Muscle of back (tissue), 11 donors: Measurements from ENCODE around the gene GPR108. TPM values are rescaled to one million over a fixed set of nuclear protein-coding genes. Genes with fewer than 3 reads are reported as not detected.

Experiments
- DNase-seq, 3 donors: peaks; one replicate each; pipeline versions ENCODE4 v3.0.0 to v3.0.0-alpha.2; 2013
- polyA plus RNA-seq, 10 donors: library from polyadenylated mRNA; unstranded; fragments of 120-200 nt; gene quantifications; one replicate each; pipeline ENCODE4 v1.2.1, GENCODE V29; 2013; ENCODE audit not compliant: insufficient read length in 10 of 10

GPR108 gene
- polyA plus RNA-seq, 10 donors: 20.9 to 37.4 (median 27.2) TPM

DNA sequence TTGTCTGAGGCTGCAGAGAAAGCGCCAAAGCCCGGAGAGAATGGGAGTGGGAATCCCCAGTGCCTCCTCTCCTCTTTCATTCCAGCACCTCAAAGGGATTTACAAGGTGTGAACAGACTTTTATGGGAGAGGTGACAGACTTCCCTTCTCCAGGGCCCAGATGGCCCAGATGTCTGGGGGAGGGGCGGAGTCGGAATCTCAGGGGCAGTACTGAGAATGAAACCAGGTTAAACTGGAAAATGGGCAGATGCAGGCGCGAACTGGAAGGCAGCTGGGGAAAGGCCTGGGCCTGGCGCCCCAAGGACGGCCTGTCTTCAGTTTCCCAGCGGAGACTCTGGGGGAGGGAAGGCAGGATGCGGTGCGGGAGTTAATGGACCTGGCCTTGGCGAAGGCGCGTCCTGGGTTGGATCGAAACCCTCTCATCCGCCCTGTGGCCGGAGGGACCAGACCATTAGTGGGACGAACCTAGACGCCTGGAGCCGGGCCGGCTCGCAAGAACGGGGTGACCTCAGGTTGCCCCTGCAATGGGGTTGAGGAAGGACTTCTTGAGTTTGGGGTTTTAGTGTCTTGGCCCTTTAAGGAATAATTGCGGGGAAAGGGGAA is 1.5 kb upstream of the GPR108 start:
- DNase-seq: peak in 1 of 3 donors; percentile 46

GRCh38 chr19:6737873-6738786 is 750 bp upstream of the GPR108 start:
- DNase-seq: peak; percentile 75 to 88 (median 76)

- DNase-seq: no peak
These were observed 480 bp downstream of the GPR108 start for GRCh38 chr19:6736917-6737283.

DNA sequence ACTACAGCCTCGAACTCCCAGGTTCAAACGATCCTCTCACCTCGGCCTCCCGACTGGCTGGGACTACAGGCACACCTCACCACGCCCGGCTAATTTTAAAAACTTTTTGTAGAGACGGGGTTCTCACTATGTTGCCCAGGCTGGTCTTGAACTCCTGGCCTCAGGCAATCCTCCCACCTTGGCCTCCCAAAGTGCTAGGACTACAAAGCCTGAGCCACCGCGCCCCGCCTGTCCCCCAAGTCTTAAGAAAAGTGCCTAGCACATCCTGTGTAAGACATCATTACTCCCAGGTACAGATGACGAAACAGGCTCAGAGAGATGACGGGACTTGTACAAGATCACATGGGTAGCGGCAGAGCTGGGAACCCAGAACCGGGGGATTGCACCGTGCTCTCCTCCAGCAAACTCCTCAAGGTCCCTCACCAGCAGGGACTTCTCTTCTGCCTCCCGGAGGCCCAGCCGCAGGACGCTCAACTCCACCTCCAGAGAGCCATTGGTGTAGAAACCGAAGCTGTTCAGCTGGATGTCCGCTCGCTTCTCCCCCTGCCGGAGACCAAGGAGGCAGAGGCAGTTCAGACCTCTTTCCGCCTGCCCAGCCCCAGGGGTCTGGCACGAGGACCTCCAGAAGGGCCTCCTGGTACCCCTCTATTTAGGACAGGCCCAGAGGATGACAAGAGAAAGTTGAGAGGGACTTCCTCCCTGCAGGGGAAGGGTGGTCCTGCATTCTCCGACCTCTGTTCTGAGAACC is 1.0 kb downstream of the GPR108 start:
- DNase-seq: peak; percentile 77 to 91 (median 80)

- DNase-seq: no peak
These were observed 2.0 kb downstream of the GPR108 start for GRCh38 chr19:6735181-6735911.

GRCh38 chr19:6734096-6734696 is 3.2 kb downstream of the GPR108 start:
- no peak for DNase-seq

- DNase-seq: no peak
These were observed 3.9 kb downstream of the GPR108 start for GRCh38 chr19:6733338-6734095.

GRCh38 chr19:6732803-6733337 is 4.5 kb downstream of the GPR108 start:
- no peak for DNase-seq

GRCh38 chr19:6731822-6732221 is 5.6 kb downstream of the GPR108 start:
- DNase-seq: no peak

- no peak for DNase-seq
These were observed 6.3 kb downstream of the GPR108 start for GRCh38 chr19:6730941-6731670.

- no peak for DNase-seq
These were observed 7.1 kb downstream of the GPR108 start for GRCh38 chr19:6730153-6730804.

GRCh38 chr19:6729573-6730152 is 7.7 kb downstream of the GPR108 start:
- DNase-seq: no peak

GRCh38 chr19:6728346-6728745 is 9.0 kb downstream of the GPR108 start:
- peak in 1 of 3 donors; percentile 43 for DNase-seq

DNA sequence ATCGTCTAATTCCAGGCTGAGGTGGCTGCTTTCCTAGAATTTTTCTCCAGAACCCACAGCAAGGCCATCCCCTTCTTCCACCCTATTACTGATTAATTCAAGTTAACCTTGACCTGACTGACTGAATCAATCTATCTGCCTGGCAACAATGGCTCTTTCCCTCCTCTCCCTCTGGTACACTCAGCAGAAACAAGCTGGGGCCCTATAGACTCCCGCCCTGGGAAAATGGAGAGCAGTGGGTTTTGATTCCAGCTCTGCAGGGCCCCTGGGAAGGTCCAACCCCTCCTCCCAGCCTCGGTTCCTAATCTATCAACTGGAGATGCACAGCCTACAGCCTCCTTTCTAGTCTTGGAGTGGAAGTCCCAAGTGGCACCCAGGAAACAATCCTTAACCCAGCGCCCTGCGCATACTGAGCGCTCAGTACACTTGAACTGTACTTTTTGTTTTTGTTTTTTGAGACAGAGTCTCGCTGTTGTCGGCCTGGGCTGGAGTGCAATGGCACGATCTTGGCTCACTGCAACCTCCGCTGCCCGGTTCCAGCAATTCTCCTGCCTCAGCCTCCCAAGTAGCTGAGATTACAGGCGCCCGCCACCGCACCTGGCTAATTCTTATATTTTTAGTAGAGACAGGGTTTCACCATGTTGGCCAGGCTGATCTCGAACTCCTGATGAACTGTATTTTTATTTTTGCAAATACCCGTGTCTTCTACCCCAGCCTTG is 11.7 kb downstream of the GPR108 start:
- DNase-seq: no peak

- no peak for DNase-seq
These were observed 12.5 kb downstream of the GPR108 start for GRCh38 chr19:6724631-6725492.

DNA sequence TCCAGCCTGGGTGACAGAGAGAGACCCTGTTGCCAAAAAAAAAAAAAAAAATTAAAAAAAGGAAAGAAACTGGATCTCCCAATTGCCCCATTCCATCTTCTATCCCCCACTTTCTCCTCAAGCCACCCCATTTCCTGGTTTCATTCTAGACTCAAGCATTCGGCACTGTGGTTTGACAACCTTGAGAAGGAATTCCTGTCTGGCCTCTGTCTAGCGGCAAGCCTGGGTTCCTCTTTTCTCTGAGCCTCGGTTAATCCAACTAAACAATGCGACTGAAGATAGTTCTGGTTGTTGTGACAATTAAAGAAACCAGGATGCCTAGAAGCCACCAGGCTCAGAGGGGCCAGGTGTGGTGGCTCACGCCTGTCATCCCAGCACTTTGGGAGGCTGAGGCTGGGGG is 13.6 kb downstream of the GPR108 start:
- no peak for DNase-seq

DNA sequence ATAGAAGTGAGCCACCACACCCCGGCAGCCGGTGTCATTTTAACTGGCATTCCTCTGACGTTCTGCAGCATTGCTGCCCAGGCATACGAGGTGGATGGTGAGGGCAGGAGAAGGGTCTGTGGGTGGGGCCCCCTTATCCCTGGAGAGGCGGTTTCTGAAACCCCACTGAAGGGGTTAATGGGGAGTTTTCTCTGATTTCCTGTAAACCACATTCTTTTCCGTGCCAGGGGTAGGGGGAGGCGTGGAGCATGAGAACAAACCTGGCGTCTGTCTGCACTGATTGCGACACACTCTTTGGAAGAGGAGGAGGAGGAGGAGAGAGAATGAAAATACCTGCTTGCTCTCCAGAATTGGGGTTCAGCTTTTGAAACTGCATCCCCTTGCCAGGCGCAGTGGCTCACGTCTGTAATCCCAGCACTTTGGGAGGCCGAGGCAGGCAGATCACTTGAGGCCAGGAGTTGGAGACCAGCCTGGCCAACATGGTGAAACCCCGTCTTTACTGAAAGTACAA is 14.2 kb downstream of the GPR108 start:
- peak in 1 of 3 donors; percentile 55 for DNase-seq
